GM12891 (cell line): ENCODE results near the gene MYL6B.

Experiments used
- POLR2A ChIP-seq: IDR thresholded peaks from 2 replicates; pipeline ENCODE4 v1.6.1; 2011; ENCODE audit warnings: low read depth, low read length, control low read depth
- SPI1 ChIP-seq: IDR thresholded peaks from 2 replicates; pipeline ENCODE4 v1.6.1; 2011; ENCODE audit warnings: low read depth, low read length, control low read depth

GRCh38 chr12:56141946-56142784 lies 10.2 kb upstream of the MYL6B start:
- TF ChIP-seq SPI1 = no peak
- no peak for TF ChIP-seq POLR2A
